IMR-90 (cell line): Measurements from ENCODE around the gene SRSF3.

ENCODE experiments used
- BHLHE40 ChIP-seq: fragments of 150-350 bp; IDR thresholded peaks from 2 replicates; pipeline ENCODE4 v1.6.1; 2016; ENCODE audit warnings: mild to moderate bottlenecking, low read depth, low read length
- CTCF ChIP-seq: conservative IDR thresholded peaks from 2 replicates; pipeline ENCODE4 v1.5.1; 2012; ENCODE audit warnings: mild to moderate bottlenecking, low read depth, low read length, improper control_type of control experiment
- FOS ChIP-seq: fragments of 150-350 bp; IDR thresholded peaks from 2 replicates; pipeline ENCODE4 v1.6.1; 2016; ENCODE audit warnings: low read depth, low read length
- MAFK ChIP-seq: IDR thresholded peaks from 2 replicates; pipeline ENCODE4 v1.6.1; 2012; ENCODE audit warnings: low read depth, low read length, improper control_type of control experiment
- MAZ ChIP-seq: IDR thresholded peaks from 2 replicates; pipeline ENCODE4 v1.6.1; 2012; ENCODE audit warnings: low read depth, mild to moderate bottlenecking, low read length, improper control_type of control experiment, moderate library complexity, borderline replicate concordance
- MXI1 ChIP-seq: IDR thresholded peaks from 2 replicates; pipeline ENCODE4 v1.6.1; 2012; ENCODE audit warnings: low read depth, mild to moderate bottlenecking, low read length, moderate library complexity, borderline replicate concordance
- POLR2A ChIP-seq: IDR thresholded peaks from 2 replicates; pipeline ENCODE4 v1.6.1; 2012; ENCODE audit warnings: mild to moderate bottlenecking, low read depth, low read length
- RAD21 ChIP-seq: IDR thresholded peaks from 2 replicates; pipeline ENCODE4 v1.6.1; 2012; ENCODE audit warnings: low read length, improper control_type of control experiment
- RCOR1 ChIP-seq: IDR thresholded peaks from 2 replicates; pipeline ENCODE4 v1.6.1; 2012; ENCODE audit warnings: mild to moderate bottlenecking, low read length, improper control_type of control experiment; ENCODE audit not compliant: insufficient replicate concordance
- RFX5 ChIP-seq: IDR thresholded peaks from 2 replicates; pipeline ENCODE4 v1.8.0; 2012; ENCODE audit warnings: low read depth, mild to moderate bottlenecking, low read length, moderate library complexity
- SMC3 ChIP-seq: fragments of 150-350 bp; IDR thresholded peaks from 2 replicates; pipeline ENCODE4 v1.6.1; 2016; ENCODE audit warnings: low read depth, mild to moderate bottlenecking, antibody characterized with exemption, low read length, moderate library complexity
- USF2 ChIP-seq: fragments of 150-350 bp; IDR thresholded peaks from 2 replicates; pipeline ENCODE4 v1.6.1; 2017; ENCODE audit warnings: mild to moderate bottlenecking, antibody characterized with exemption, low read length, low read depth
- TF ChIP-seq, protein P1 (sequence below): fragments of 150-350 bp; IDR thresholded peaks from 2 replicates; pipeline ENCODE4 v1.6.1; 2016; ENCODE audit warnings: low read depth, mild to moderate bottlenecking, low read length, moderate library complexity, borderline replicate concordance

DNA sequence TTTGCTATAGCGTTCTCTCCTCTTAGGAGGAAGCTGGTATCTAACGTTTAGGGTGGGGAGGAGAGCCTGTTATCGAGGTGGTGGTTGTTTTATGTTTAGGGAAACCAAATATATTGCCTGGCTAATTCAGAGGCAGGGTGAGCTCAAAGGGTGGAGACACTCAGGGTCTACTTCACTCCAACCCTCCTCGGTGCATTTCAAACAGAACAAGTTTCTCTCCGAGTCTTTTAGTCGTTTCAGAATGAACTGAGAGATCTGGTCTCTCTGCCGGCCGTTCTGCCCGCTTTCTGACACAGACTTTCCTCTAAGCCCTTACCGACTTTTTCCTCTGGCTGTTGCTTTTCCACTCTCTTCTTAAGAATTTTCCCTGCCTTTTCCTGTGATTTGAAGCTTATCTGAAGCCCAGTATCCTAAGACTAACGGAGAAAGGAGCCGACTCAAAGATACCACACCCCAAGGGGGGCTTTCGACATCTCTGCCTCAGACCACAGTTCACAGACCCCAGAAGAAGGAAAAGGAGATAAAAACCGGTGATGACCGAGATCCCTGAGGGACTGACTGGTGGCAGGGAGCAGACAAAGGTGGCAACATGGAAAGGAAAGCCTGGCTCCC lies 47.7 kb upstream of the SRSF3 start:
- no peak for TF ChIP-seq CTCF
- no peak for TF ChIP-seq POLR2A
- no peak for TF ChIP-seq SMC3
- TF ChIP-seq RAD21: no peak
- TF ChIP-seq BHLHE40: no peak
- no peak for TF ChIP-seq RFX5
- TF ChIP-seq, protein P1, sequence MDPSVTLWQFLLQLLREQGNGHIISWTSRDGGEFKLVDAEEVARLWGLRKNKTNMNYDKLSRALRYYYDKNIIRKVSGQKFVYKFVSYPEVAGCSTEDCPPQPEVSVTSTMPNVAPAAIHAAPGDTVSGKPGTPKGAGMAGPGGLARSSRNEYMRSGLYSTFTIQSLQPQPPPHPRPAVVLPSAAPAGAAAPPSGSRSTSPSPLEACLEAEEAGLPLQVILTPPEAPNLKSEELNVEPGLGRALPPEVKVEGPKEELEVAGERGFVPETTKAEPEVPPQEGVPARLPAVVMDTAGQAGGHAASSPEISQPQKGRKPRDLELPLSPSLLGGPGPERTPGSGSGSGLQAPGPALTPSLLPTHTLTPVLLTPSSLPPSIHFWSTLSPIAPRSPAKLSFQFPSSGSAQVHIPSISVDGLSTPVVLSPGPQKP: no peak
- no peak for TF ChIP-seq MAZ
- no peak for TF ChIP-seq MAFK
- no peak for TF ChIP-seq USF2
- no peak for TF ChIP-seq RCOR1
- no peak for TF ChIP-seq FOS
- TF ChIP-seq MXI1: no peak
